Measurements from ENCODE around the gene TTC12. TPM values are rescaled to one million over a fixed set of nuclear protein-coding genes. Genes with fewer than 3 reads are reported as not detected.
"Not testable (repeated sequence)": the region's sequence is repeated elsewhere in the genome, so short reads cannot be mapped to it uniquely, and the experiment has no call there.

The TTC12 gene
- total RNA-seq, 1 donor from 2014 or later: 17.6 TPM

- ATAC-seq (no peak), DNase-seq (no peak)
- intact Hi-C loops (cut with DNase I): no loop called here
- Histone ChIP-seq H3K4me1 (no peaks in the 10 kb centered on the region), H3K27ac (no peak overlapping the region), H3K27me3 (ENCODE audit: low read depth) (peaks cover 8% of the 10 kb centered on the region), H3K36me3 (no peaks in the 10 kb centered on the region), H3K4me3 (no peak overlapping the region), H3K9me3 (no peaks in the 10 kb centered on the region)
- no peak for TF ChIP-seq CTCF (IDR thresholded peaks at IDR 0.05)
Measured at GRCh38 chr11:113293936-113294335, 20.4 kb upstream of the TTC12 start.

- H3K36me3 ChIP-seq: no peaks in the 10 kb centered on the region
- H3K4me3 ChIP-seq: no peak overlapping the region
- no peak overlapping the region for H3K27ac ChIP-seq
- no peak for ATAC-seq
- H3K27me3 ChIP-seq (ENCODE audit: low read depth): peaks cover 8% of the 10 kb centered on the region
- no peak for TF ChIP-seq CTCF (IDR thresholded peaks at IDR 0.05)
- no peaks in the 10 kb centered on the region for H3K4me1 ChIP-seq
- H3K9me3 ChIP-seq: no peaks in the 10 kb centered on the region
- DNase-seq: no peak
- intact Hi-C loops (cut with DNase I): no loop called here
Measured at GRCh38 chr11:113295993-113296392, 18.4 kb upstream of the TTC12 start.

GRCh38 chr11:113296447-113297205 lies 17.8 kb upstream of the TTC12 start:
- Histone ChIP-seq H3K27me3 (ENCODE audit: low read depth) (peaks cover 11% of the 10 kb centered on the region), H3K4me3 (no peak overlapping the region), H3K4me1 (no peaks in the 10 kb centered on the region), H3K9me3 (no peaks in the 10 kb centered on the region), H3K27ac (no peak overlapping the region), H3K36me3 (no peaks in the 10 kb centered on the region)
- ATAC-seq (no peak), DNase-seq (no peak)
- TF ChIP-seq CTCF (IDR thresholded peaks at IDR 0.05): no peak
- intact Hi-C loops (cut with DNase I): no loop called here

GRCh38 chr11:113298496-113298895 lies 15.9 kb upstream of the TTC12 start:
- H3K36me3 ChIP-seq; intact Hi-C loops (cut with DNase I); H3K4me1 ChIP-seq; H3K4me3 ChIP-seq; H3K9me3 ChIP-seq; DNase-seq; H3K27ac ChIP-seq; ATAC-seq: not testable (repeated sequence)
- peaks cover 15% of the 10 kb centered on the region for H3K27me3 ChIP-seq (ENCODE audit: low read depth)

GRCh38 chr11:113304916-113305315 lies 9.5 kb upstream of the TTC12 start:
- no peaks in the 10 kb centered on the region for H3K4me1 ChIP-seq
- H3K4me3 ChIP-seq: no peak overlapping the region
- H3K9me3 ChIP-seq: no peaks in the 10 kb centered on the region
- H3K27ac ChIP-seq: no peak overlapping the region
- DNase-seq (no peak), ATAC-seq (no peak)
- peaks cover 6% of the 10 kb centered on the region for H3K27me3 ChIP-seq (ENCODE audit: low read depth)
- TF ChIP-seq CTCF (IDR thresholded peaks at IDR 0.05): no peak
- intact Hi-C loops (cut with DNase I): loop anchor here (10.0 kb wide), 1 partner anchor 230 kb away; no protein-coding TSS in a partner anchor
- no peaks in the 10 kb centered on the region for H3K36me3 ChIP-seq

All from lower lobe of right lung (tissue), 2 donors.